Measurements from ENCODE around the gene S100A1.
A peak's percentile ranks its signal among the peaks of the same experiment; 100 is the strongest.
"Not testable (repeated sequence)": the region's sequence is repeated elsewhere in the genome, so short reads cannot be mapped to it uniquely, and the experiment has no call there.

S100A1 gene

DNA sequence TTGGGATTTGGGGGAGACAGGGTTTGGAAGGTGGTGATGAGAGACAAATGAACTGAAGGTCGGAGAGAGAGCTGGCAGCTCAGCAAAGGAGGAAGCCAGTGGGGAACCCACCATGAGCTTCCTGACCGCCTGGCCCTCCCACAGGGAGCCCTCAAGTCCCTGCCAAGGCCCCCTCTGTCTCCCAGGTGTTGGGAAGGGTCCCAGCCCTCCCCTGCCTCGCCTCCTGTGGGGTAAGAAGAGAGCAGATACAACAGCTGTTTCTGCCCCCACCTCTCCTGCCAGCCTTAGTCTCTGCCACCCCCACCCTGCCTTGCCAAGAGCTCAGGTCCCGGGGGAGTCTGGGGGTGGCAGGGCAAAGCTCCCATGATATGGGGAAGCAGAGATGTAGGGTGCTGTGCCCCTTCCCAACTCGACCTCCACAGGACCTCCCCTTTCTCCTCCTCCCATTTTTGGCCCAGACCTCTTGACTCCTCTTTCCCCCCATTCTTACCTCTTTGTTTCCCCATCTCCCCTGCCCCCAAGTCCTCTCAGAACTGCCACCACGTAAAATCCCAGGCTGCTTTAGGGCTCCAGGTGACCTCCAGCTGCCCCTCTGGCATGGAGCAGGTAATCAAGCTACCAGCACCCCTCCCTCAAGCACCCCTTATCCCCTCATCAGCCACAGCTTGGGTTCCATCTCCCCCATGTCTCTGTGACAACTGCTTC lies 556 bp downstream of the S100A1 start:
- no peak for FAIRE-seq
- DNase-seq (ENCODE audit: extremely low spot score, insufficient read length, low read depth) = no peak

DNA sequence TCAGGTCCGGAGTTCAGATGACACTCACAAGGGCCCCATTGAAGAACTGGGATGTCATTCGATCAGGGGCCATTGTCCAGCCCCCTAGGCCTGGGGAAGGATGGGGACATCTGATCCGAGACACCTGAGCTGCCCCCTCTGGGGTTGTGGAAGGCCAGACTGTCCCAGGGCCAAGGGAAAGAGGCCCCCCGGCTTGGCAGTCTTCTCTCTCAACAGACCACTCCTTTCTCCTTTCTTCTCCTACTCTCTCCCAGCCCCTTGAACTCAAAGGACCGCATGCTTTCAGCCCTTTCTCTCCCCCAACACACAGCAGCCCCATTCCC lies 1.1 kb downstream of the S100A1 start:
- no peak for FAIRE-seq
- DNase-seq (ENCODE audit: extremely low spot score, insufficient read length, low read depth) = no peak

DNA sequence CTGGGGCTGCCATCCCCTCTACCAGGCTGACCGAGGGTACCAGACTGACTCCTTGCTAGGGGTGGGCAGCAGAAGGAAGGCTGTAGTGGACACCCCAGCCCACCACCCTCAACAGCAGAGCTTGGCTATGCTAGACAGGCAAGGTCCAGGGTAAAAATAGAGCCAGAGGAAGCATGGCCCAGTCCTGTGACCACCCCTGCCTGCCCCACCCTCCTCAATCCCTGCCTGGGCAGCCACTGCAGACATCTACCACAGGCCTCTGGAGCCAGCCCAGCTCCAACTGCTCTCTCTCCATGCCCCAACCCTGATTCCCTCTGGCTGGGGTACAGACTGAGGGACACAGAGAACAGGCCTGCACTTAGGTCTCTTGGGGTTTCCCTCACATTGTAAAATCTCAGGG lies 1.7 kb downstream of the S100A1 start:
- FAIRE-seq (no peak), DNase-seq (ENCODE audit: extremely low spot score, insufficient read length, low read depth) (no peak)

DNA sequence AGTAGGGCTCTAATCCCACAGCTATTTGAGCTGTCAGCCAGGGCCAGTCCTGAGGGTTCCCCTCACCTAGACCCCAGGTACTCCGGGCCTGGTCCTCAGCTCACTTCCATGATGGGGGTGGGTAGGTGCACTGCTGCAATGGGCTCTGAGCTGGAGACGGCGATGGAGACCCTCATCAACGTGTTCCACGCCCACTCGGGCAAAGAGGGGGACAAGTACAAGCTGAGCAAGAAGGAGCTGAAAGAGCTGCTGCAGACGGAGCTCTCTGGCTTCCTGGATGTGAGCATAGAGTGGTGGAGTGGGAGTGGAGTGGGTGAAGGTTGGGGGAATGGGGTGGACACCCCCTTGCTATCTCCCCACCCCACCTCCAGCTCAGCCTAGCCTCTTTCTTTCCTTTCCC lies 2.1 kb downstream of the S100A1 start:
- DNase-seq (ENCODE audit: extremely low spot score, insufficient read length, low read depth) (no peak), FAIRE-seq (no peak)

DNA sequence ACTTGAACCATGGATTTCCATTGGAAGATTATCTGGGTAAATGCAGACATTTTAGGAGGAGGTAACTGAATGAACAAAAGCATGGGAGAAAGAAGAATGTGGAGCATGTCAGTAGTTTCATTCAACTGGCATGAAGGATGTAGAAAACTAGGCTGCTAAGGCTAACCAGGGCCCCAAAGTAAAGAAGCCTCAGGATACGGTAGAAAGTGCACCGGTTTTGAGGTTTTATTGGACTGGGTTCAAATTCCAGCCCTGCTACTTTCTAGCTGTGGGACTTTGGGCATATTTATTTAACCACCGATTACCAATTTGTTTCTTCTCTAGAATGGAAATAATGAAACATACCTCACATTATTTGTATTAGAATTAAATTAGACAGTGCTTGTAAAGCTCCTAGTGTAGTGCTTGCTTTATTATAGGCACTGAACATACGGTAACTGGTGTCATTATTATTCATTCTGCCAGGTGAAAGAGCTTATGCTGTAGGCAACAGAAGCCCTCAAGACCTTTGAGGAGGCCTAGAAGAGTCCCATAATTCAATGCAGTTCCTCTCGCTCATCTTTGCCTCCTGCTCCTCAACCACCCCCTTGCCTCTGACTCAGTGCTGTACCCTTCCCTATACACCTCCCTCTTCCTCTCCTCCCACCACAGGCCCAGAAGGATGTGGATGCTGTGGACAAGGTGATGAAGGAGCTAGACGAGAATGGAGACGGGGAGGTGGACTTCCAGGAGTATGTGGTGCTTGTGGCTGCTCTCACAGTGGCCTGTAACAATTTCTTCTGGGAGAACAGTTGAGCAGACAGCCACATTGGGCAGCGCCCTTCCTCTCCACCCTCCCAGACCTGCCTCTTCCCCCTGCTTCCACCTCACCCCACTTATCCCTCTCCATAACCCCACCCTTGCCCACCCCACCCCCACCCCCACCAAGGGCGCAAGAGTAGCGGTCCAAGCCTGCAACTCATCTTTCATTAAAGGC lies 3.1 kb downstream of the S100A1 start:
- no peak for DNase-seq (ENCODE audit: extremely low spot score, insufficient read length, low read depth)
- FAIRE-seq = no peak

DNA sequence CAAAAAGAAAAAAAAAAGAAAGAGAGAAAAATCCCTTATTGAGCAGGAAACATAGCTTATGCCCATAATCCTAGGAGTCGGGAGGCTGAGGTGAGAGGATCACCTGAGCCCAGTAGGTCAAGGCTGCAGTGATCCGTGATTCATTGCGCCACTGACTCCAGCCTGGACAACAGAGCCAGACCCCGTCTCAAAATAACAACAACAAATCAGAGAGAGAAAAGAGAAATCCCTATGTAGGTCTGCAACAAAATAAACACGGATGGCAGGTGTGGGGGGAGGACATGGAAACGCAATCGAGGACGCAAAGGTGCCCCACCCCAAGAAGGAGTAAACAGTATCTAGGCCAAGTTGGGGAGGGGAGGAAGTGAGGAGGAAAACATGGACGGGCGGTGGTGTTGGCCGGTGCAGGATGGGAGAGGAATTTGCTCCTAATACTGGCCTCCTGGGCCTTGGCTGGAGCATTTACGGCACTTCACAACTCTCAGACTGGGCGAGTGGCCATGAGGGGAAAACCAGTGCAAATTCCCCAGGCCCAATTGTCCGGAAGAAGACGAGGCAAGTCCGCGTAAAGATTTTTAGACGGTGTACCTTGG lies 5.0 kb downstream of the S100A1 start:
- FAIRE-seq (no peak), DNase-seq (ENCODE audit: extremely low spot score, insufficient read length, low read depth) (no peak)

DNA sequence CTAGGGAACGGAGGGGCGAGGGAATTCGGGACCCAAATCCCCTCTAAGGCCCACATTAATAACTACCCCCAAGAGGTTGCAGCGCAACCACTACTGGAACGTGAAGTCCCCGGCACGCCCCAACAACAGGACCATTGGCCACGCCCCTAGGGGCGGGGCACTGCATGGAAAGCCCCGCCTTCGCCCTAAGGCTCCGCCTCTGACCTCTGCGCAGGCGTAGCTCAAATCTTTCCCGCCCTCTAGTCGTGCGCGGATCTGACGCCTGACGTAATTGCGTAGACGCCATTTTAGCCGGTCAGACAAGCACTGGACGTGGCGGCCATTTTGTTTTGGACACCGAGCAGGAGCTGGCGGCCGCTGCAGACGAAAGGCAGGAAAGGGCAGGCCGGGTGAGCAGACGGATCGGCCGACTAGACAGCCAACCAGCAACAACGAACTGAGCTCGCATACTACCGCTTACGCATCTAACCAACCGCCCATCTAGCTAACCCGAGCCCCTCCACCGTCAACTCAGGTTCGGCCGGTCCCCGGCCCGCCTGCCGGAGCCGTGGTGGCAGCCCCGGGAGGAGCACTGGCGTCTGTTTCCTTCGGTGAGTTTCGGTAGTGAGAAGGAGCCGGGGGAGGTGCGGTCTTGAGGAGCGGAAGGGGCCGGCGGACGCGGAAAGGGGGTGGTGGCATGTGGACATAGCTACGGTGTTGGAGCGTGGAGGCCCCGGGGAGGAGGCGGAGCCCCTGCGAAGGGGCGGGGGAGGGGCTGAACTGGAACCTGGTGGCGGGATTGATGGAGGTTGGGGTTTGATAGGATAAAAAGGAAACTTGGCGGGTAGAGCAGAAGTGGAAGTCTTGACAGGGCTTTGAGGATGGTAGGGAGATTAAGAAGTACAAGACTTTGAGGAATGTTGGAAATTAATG lies 5.8 kb downstream of the S100A1 start, which contains the start of gene CHTOP:
Gene CHTOP, plus strand, starts transcription at position 313 of the 912 bp plus-strand sequence. CDS start 2,523 bp downstream, outside the sequence.
- FAIRE-seq = peak; percentile 97
- peak; percentile 95 for DNase-seq (ENCODE audit: extremely low spot score, insufficient read length, low read depth)

DNA sequence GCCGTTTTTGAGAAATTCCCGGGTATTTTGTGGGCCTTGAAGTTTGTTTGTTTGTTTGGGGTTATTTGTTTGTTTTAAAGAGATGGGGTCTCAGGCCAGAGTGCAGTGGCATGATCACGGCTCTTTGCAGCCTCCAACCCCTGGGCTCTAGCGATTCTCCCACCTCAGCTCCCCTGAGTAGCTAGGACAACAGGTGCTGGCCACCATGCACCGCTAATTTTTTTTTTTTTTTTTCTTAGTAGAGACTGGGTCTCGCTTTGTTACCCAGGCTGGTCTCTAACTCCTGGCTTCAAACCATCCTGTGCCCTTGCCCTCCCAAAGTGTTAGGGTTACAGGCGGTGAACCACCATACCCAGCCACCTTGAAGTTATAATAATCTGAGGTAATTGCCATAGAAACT lies 7.6 kb downstream of the S100A1 start:
- DNase-seq (ENCODE audit: extremely low spot score, insufficient read length, low read depth) (no peak), FAIRE-seq (no peak)

DNA sequence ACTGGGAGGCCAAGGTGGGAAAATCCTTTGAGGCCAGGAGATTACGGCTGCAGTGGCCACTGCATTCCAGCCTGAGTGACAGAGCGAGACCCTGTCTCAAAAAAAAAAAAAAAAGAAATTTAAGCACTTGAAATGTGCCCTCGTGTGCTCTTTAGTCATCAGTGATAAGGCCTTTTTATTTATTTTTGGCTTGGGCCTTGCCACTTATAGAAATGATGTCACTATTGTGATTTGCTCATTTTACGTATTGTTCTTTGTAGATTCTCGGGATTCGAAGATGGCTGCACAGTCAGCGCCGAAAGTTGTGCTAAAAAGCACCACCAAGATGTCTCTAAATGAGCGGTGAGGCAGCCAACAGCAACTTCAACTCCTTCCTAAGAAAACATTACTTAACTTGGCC lies 8.1 kb downstream of the S100A1 start:
- DNase-seq (ENCODE audit: extremely low spot score, insufficient read length, low read depth) (no peak), FAIRE-seq (no peak)

DNA sequence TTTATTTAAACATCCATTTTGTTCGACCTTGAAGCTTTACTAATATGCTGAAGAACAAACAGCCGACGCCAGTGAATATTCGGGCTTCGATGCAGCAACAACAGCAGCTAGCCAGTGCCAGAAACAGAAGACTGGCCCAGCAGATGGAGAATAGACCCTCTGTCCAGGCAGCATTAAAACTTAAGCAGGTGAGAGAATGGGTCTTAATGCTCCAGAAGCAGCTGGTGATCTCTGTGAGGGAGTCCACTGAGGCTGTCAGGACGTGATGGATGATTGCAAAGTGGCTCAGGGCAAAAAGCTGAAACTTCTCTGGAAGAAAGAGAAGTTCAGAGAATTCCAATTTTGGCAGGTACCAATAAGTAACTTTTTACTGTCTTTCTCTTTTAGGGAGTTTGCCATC lies 10.0 kb downstream of the S100A1 start:
- DNase-seq (ENCODE audit: extremely low spot score, insufficient read length, low read depth) (no peak), FAIRE-seq (no peak)

DNA sequence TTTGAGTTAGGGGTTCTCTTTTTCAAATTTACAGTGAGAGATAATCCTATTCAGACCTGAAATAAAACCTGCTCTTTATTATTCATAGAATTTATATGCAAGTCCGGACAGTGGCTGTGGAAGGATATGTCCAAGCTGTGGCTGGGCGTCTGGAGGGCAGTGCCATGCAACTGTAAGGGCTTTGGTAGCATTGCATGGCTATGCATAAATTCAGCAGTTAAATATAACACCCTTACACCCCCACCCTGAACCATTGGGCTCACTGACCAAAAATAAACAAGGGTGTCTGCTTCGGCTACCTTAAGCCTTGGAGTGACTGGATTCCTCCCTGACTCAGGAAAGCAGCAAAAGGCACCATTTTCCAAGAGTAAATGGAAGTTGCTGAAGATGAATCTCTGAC lies 11.0 kb downstream of the S100A1 start:
- no peak for DNase-seq (ENCODE audit: extremely low spot score, insufficient read length, low read depth)
- FAIRE-seq = no peak

DNA sequence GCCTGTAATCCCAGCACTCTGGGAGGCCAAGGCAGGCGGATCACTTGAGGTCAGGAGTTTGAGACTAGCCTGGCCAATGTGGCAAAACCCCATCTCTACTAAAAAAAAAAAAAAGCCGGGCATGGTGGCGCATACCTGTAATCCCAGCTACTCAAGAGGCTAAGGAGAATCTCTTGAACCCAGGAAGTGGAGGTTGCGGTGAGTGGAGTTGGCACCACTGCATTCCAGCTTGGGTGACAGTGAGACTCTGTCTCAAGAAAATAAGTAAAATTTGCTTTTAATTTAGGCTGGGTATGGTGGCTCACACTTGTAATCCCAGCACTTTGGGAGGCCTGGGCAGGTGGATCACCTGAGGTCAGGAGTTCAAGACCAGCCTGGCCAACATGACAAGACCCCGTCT lies 12.0 kb downstream of the S100A1 start:
- not testable (repeated sequence) for DNase-seq (ENCODE audit: extremely low spot score, insufficient read length, low read depth)

DNA sequence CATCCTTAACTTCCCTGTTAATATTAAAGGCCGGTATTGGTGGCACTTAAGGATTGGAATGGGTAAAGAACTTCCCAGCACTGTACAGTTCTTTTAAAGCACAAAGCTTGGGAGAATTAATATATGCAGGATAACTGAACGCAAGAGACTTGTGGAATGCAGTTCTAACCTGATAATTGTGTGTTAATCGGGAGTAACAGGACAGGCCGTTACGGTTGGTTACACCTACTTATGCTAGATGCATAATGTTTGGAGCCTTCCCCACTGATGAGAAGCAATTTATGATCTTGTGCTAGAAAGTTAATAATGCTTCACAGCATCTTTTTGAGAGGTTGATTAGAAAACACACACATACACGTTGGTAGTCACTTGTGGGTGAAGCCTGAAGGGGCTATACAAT lies 12.6 kb downstream of the S100A1 start:
- DNase-seq (ENCODE audit: extremely low spot score, insufficient read length, low read depth) (no peak), FAIRE-seq (no peak)

More for the DNA sequence above, 12.0 kb downstream of the S100A1 start:
- not testable (repeated sequence) for FAIRE-seq

DNA sequence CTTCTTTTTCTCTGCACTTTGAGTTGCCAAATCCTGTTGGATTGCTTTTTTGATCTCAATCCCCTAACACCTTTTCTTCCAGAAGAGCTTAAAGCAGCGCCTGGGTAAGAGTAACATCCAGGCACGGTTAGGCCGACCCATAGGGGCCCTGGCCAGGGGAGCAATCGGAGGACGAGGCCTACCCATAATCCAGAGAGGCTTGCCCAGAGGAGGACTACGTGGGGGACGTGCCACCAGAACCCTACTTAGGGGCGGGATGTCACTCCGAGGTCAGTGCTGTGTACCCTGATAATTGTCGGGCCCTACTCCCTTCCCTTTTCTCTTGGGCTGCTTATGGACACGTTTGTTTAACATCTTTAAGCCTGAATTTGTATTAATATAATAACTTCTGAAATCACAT lies 13.9 kb downstream of the S100A1 start:
- DNase-seq (ENCODE audit: extremely low spot score, insufficient read length, low read depth) (no peak), FAIRE-seq (no peak)

DNA sequence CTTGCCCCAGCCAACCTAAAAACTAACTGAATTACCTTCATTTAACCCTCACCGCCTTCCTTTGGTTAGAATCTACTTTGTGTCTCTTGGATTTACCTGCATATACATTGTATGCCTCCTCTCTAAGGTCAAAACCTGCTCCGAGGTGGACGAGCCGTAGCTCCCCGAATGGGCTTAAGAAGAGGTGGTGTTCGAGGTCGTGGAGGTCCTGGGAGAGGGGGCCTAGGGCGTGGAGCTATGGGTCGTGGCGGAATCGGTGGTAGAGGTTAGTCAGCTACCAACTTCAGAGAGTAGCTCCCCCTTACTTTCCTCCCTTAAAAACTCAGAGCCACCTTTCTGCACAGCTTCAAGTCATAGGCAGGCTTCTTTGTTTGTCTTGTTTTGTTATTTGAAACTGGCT lies 14.9 kb downstream of the S100A1 start:
- FAIRE-seq (no peak), DNase-seq (ENCODE audit: extremely low spot score, insufficient read length, low read depth) (no peak)

DNA sequence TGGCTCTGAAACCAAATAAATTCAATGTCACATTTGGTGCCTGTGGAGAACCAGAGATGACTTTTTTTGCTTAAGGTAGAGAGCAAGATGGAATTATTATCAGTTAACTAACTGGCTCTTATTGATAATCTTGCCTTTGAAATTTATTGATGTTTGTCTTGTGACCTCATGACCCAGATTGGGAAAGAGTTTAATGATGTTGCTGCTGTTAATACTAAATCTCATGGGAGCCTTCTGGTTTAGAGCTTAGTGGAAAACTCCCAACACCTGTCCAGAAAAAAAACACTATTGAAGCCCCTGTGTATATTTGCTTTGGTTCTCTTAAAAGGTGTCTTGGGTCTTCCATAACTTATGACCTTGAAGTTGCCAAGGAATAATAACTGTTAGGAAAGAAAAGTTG lies 15.6 kb downstream of the S100A1 start:
- FAIRE-seq = no peak

DNA sequence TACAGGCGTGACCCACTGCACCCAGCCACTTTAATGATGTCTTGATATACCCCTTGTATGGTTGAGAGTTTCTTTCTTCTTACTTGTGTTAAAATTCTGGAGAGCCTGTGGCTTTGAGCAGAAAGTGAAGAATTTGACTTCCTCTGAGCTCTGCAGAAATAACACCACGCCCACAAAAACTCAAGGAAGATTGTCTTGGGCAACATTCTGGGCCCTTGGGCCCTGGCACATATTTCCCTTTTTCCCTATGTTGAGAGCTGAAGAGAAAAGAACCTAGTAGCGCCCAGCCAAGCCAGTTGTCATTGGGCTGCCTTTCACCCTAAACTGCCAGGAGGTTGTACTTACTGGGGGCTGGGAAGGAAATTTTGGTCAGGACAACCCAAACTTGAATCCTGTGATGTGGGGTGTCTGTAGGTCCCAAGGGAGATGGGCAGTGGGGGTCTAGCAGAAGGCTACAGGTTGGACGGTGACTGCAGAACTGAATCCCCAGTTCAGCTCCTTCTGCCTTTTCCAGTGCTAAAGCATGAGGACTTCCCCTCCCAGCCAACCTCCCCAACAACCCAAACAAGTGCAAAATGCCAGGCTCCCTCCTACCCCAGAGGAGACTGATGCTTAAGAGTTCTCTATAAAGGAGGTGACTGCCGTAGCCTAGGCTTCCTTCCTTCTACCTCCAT lies 18.6 kb downstream of the S100A1 start:
- no peak for FAIRE-seq

More for the DNA sequence above, 15.6 kb downstream of the S100A1 start:
- DNase-seq (ENCODE audit: extremely low spot score, insufficient read length, low read depth) = no peak

DNA sequence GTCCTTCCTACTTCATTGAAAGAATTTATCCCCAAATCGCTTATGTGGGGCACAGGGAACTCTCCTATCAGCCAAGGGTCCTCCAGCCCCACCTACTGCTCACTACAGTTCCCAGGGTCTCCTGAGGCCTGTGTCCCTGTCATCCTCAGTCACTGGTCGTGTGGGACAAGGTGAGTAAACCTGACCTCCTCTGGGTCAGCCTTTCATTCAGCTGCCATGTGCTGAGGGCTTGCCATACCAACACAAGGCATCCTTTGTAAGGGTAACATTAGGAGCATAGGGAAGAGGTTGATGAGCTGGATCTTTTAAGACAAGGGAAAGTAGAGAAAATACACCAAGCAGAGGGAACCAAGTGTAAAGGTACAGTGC lies 19.1 kb downstream of the S100A1 start:
- no peak for FAIRE-seq
- no peak for DNase-seq (ENCODE audit: extremely low spot score, insufficient read length, low read depth)

More for the DNA sequence above, 18.6 kb downstream of the S100A1 start:
- no peak for DNase-seq (ENCODE audit: extremely low spot score, insufficient read length, low read depth)

DNA sequence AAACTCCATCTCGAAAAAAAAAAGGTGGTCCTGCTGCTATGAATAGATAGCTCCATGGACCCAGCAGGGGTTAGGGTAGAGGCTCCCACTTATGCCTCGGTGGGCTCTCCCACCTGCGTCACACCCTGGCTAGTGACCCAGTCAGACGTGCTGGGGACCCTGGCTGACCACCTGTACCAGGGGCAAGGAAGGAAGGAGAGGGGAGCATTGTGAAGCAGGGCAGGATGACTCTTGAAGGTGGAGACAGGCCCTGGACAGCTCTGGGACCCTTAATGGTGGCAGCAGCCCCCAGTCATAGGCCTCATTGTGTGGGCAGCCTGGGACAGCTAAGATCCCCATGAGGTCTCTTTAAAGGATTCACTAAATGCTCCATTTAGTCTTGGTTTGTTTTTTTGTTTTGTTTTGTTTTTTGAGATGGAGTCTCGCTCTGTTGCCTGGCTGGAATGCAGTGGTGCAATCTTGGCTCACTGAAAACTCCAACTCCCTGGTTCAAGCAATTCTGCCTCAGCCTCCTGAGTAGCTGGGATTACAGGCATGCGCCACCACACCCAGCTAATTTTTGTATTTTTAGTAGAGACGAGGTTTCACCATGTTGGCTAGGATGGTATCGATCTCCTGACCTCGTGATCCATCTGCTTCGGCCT lies 19.9 kb downstream of the S100A1 start:
- DNase-seq (ENCODE audit: extremely low spot score, insufficient read length, low read depth) = no peak
- FAIRE-seq = no peak
